CD4-positive, CD25-positive, alpha-beta regulatory T cell (primary cell): ENCODE results near the gene SPRED3. TPM values are rescaled to one million over a fixed set of nuclear protein-coding genes. Genes with fewer than 3 reads are reported as not detected.

Source experiments
- ATAC-seq, 2 donors: fragments of 150-1000 bp; cut with Tn5 transposase; one replicate each; pipeline ENCODE4 v1.10.0; 2021; ENCODE audit warnings: low read depth in 2 of 2, moderate number of reproducible peaks in 2 of 2, moderate library complexity in 1 of 2
- DNase-seq, 3 donors: peaks; one replicate each; pipeline versions ENCODE4 v3.0.0 to v3.0.0-alpha.2; 2012 to 2022; ENCODE audit warnings: mixed read lengths in 1 of 3
- H3K27ac ChIP-seq: one replicate; pipeline ENCODE4 v1.7.0; 2013; ENCODE audit warnings: mild to moderate bottlenecking, low read length; ENCODE audit not compliant: insufficient read depth, poor library complexity, severe bottlenecking
- H3K27me3 ChIP-seq: one replicate; pipeline ENCODE4 v1.7.0; 2013; ENCODE audit warnings: low read length; ENCODE audit not compliant: control insufficient read depth, insufficient read depth
- H3K36me3 ChIP-seq: one replicate; pipeline ENCODE4 v1.7.0; 2013; ENCODE audit warnings: mild to moderate bottlenecking, low read length, moderate library complexity; ENCODE audit not compliant: control insufficient read depth, insufficient read depth
- H3K4me1 ChIP-seq: 2 replicates; pipeline ENCODE4 v1.7.0; 2013; ENCODE audit warnings: mild to moderate bottlenecking, low read length; ENCODE audit not compliant: insufficient read depth, control insufficient read depth, poor library complexity, severe bottlenecking
- H3K4me3 ChIP-seq: one replicate; pipeline ENCODE4 v1.7.0; 2013; ENCODE audit warnings: low read depth, mild to moderate bottlenecking, low read length, moderate library complexity
- H3K9me3 ChIP-seq, 2 experiments: 1 replicate in 1 of 2; 2 replicates in 1 of 2; pipeline ENCODE4 v1.7.0; 2013; ENCODE audit warnings: low read length in 2 of 2, mild to moderate bottlenecking in 1 of 2, moderate library complexity in 1 of 2; ENCODE audit not compliant: control insufficient read depth in 2 of 2
- H3K27ac Mint-ChIP-seq, 3 donors: one replicate each; pipeline ENCODE4 v1.8.0; 2020 to 2022; ENCODE audit warnings: mild to moderate bottlenecking in 3 of 3, mixed read lengths in 3 of 3, moderate library complexity in 2 of 3
- H3K27me3 Mint-ChIP-seq: one replicate; pipeline ENCODE4 v1.8.0; 2022; ENCODE audit warnings: mild to moderate bottlenecking, mixed read lengths
- H3K36me3 Mint-ChIP-seq: one replicate; pipeline ENCODE4 v1.8.0; 2020; ENCODE audit warnings: mixed read lengths
- H3K4me1 Mint-ChIP-seq, 4 donors: one replicate each; pipeline ENCODE4 v1.8.0; 2020 to 2022; ENCODE audit warnings: mixed read lengths in 4 of 4, mild to moderate bottlenecking in 1 of 4
- H3K4me3 Mint-ChIP-seq, 4 donors: one replicate each; pipeline ENCODE4 v1.8.0; 2020 to 2022; ENCODE audit warnings: mild to moderate bottlenecking in 4 of 4, mixed read lengths in 4 of 4, moderate library complexity in 3 of 4
- H3K9me3 Mint-ChIP-seq, 7 donors: one replicate each; pipeline ENCODE4 v1.8.0; 2020 to 2022; ENCODE audit warnings: mixed read lengths in 7 of 7, mild to moderate bottlenecking in 3 of 7, moderate library complexity in 2 of 7
- polyA plus RNA-seq, 4 donors: library from polyadenylated mRNA; unstranded; fragments of 300-500 nt; fragmentation: Illumina TruSeq; gene quantifications; one replicate each; pipeline ENCODE4 v1.2.3, GENCODE V29; 2021
- total RNA-seq: library from RNA; stranded (reverse); gene quantifications from one replicate; pipeline ENCODE4 v1.2.3, GENCODE V29; 2022

The SPRED3 gene
- total and polyA plus RNA-seq, 5 donors from 2014 or later, result 0.06 to 1.3 (median 0.10) TPM; not detected in 1

DNA sequence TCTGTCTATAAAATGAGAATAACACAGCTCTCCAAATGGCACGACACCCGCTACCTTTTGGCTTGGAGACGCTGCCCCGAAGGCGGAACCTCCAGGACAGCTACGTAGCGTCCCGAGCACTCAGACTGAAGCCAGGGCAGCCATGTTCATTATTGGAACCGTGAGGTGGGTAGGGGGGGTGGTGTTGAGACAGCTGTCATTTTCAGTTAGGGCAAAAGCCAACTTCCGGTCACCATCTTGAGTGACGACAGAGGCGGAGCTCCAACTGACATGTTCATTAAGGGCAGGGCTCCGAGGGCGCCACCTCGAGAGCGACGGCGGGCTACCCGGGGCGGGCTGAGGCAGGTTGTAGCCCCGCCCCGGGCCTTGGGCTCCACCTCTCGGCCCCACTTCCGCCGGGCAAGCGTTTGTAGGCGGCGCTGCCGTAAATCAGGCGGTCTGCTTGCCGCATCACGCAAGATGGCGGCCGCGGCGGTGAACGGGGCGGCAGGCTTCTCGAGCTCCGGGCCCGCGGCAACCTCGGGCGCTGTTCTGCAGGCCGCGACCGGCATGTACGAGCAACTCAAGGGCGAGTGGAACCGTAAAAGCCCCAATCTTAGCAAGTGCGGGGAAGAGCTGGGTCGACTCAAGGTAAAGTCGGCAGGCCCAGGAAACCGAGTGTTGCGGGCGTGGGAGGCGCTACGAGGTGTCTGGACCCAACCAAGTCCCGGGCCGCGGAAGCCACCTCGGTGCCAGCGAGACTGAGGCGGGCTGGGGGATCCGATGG, 14.0 kb upstream of the SPRED3 start, which contains the start of gene PSMD8:
Gene PSMD8 (plus strand): TSS at position 240 of the 766 bp plus-strand sequence. CDS start 31 bp downstream, at position 271.
- peak within 1 kb of the TSS; percentile 97 to 99 (median 98) for H3K4me3 Mint-ChIP-seq
- Histone ChIP-seq H3K4me1 (peaks cover 26% of the 10 kb centered on the region), H3K36me3 (peaks cover 21% of the 10 kb centered on the region), H3K9me3 (no peaks in the 10 kb centered on the region), H3K27ac (peak within 1 kb of the TSS; percentile 90), H3K4me3 (peak within 1 kb of the TSS; percentile 86), H3K27me3 (no peaks in the 10 kb centered on the region)
- peak; percentile 98 to 100 (median 99) for DNase-seq
- ATAC-seq, result peak; percentile 96 to 97
- peaks cover 17% of the 10 kb centered on the region for H3K36me3 Mint-ChIP-seq
- no peaks in the 10 kb centered on the region for H3K9me3 Mint-ChIP-seq
- peaks cover 13% of the 10 kb centered on the region for H3K27me3 Mint-ChIP-seq
- peaks cover 5 to 32% (median 16%) of the 10 kb centered on the region in 4 donors for H3K4me1 Mint-ChIP-seq
- H3K27ac Mint-ChIP-seq, result peak within 1 kb of the TSS; percentile 97 to 100 (median 99)

DNA sequence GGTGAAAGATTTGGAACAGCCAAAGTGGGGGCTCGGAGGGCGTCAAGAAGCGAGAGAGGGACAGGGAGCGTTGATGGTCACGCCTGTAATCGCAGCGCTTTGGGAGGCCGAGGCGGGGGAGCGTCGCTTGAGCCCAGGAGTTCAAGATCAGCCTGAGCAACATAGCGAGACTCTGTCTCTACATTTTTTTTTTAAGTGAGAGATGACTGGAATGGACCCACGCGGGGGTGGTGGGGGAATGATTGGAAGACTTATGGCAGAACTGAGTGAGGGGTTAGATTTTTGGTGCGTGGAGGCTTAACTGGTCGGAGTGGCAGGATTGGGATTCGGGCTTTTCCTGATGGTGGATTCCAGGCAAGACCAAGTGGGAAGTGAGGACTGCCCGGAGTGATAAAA, 13.4 kb upstream of the SPRED3 start:
- Mint-ChIP-seq H3K4me3 (peak overlapping the region; percentile 97 to 99 (median 98)), H3K36me3 (peaks cover 20% of the 10 kb centered on the region), H3K4me1 (peaks cover 5 to 33% (median 16%) of the 10 kb centered on the region in 4 donors), H3K27me3 (peaks cover 13% of the 10 kb centered on the region), H3K9me3 (no peaks in the 10 kb centered on the region), H3K27ac (peak overlapping the region; percentile 97 to 100 (median 99))
- H3K27me3 ChIP-seq, result no peaks in the 10 kb centered on the region
- peaks cover 24% of the 10 kb centered on the region for H3K36me3 ChIP-seq
- DNase-seq (no peak), ATAC-seq (no peak)
- peak overlapping the region; percentile 90 for H3K27ac ChIP-seq
- H3K4me3 ChIP-seq, result peak overlapping the region; percentile 86
- no peaks in the 10 kb centered on the region for H3K9me3 ChIP-seq
- H3K4me1 ChIP-seq, result peaks cover 26% of the 10 kb centered on the region

DNA sequence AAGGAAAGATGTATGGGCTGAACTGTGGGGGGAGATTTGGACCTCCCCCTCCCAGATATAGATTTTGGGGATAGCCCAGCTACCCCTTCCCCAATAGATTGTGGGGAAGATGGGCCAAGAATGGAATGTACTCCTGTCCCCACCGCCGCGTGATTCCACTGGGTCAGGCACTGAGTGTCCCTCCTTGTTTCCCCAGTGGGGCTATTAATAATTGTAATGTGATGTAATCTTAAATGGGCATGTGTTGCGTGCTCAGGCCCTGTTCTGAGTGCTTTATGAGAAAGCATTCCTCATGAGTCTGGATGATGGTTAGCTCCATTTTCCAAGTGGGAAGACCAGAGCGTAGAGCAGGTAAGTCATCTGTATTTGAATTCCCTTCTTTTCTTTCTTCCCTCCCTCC, 12.7 kb upstream of the SPRED3 start:
- Histone ChIP-seq H3K27ac (no peak overlapping the region), H3K9me3 (no peaks in the 10 kb centered on the region), H3K4me3 (peak overlapping the region; percentile 86), H3K4me1 (peaks cover 26% of the 10 kb centered on the region), H3K27me3 (no peaks in the 10 kb centered on the region), H3K36me3 (peaks cover 30% of the 10 kb centered on the region)
- H3K36me3 Mint-ChIP-seq, result peaks cover 23% of the 10 kb centered on the region
- peaks cover 16% of the 10 kb centered on the region for H3K27me3 Mint-ChIP-seq
- peak overlapping the region; percentile 97 to 99 (median 98) for H3K4me3 Mint-ChIP-seq
- ATAC-seq (no peak), DNase-seq (no peak)
- H3K4me1 Mint-ChIP-seq, result peaks cover 5 to 33% (median 16%) of the 10 kb centered on the region in 4 donors
- no peaks in the 10 kb centered on the region for H3K9me3 Mint-ChIP-seq
- H3K27ac Mint-ChIP-seq, result peak overlapping the region in 2 of 3 donors; percentile 97 to 99

DNA sequence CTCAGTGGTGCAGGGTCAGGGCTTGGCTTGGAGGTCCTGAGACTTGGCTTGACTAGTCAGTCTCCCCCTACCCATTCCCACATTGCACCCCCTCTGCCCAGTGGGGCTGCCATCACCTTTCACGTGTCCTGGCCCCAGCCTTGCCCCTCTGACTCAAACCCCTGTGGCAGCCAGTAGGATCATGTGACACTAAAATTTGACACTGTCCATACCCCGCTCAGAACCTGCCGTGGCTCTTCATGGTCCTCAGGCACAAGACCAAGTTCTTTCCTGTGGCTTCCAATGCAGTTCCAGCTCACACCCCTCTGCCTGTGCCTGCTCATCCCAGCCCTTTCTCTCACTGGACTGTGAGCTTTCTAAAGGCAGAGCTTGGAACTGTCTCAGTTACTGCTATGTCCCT, 11.9 kb upstream of the SPRED3 start:
- Histone ChIP-seq H3K9me3 (no peaks in the 10 kb centered on the region), H3K4me1 (peaks cover 26% of the 10 kb centered on the region), H3K4me3 (peak overlapping the region; percentile 86), H3K27me3 (no peaks in the 10 kb centered on the region), H3K27ac (no peak overlapping the region), H3K36me3 (peaks cover 38% of the 10 kb centered on the region)
- Mint-ChIP-seq H3K4me3 (peak overlapping the region; percentile 68 to 97 (median 85)), H3K27ac (peak overlapping the region in 1 of 3 donors; percentile 97), H3K36me3 (peaks cover 28% of the 10 kb centered on the region), H3K9me3 (no peaks in the 10 kb centered on the region), H3K27me3 (peaks cover 13% of the 10 kb centered on the region), H3K4me1 (peaks cover 5 to 33% (median 16%) of the 10 kb centered on the region in 4 donors)
- DNase-seq (no peak), ATAC-seq (no peak)

DNA sequence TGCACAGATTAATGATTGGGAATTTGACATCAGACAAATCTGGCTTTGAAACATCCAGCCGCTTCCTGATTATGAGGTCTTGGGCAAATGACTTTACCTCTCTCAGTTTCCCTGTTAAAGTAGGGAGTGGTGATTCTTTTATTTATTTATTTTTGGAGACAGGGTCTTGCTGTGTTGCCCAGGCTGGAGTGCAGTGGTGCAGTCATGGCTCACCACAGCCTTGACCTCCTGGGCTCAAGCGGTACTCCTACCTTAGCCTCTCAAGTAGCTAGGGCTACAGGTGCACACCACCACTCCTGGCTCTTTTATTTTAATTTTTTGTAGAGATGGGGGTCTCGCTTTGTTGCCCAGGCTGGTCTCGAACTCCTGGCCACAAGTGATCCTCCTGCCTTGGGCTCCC, 11.4 kb upstream of the SPRED3 start:
- Mint-ChIP-seq H3K27ac (peak overlapping the region in 1 of 3 donors; percentile 97), H3K9me3 (no peaks in the 10 kb centered on the region), H3K4me1 (peaks cover 5 to 35% (median 16%) of the 10 kb centered on the region in 4 donors), H3K27me3 (peaks cover 12% of the 10 kb centered on the region), H3K4me3 (peak overlapping the region in 2 of 4 donors; percentile 83 to 97), H3K36me3 (peaks cover 33% of the 10 kb centered on the region)
- peaks cover 43% of the 10 kb centered on the region for H3K36me3 ChIP-seq
- H3K9me3 ChIP-seq, result no peaks in the 10 kb centered on the region
- H3K27ac ChIP-seq, result no peak overlapping the region
- H3K4me1 ChIP-seq, result peaks cover 26% of the 10 kb centered on the region
- no peaks in the 10 kb centered on the region for H3K27me3 ChIP-seq
- no peak overlapping the region for H3K4me3 ChIP-seq
- no peak for ATAC-seq
- DNase-seq, result no peak

DNA sequence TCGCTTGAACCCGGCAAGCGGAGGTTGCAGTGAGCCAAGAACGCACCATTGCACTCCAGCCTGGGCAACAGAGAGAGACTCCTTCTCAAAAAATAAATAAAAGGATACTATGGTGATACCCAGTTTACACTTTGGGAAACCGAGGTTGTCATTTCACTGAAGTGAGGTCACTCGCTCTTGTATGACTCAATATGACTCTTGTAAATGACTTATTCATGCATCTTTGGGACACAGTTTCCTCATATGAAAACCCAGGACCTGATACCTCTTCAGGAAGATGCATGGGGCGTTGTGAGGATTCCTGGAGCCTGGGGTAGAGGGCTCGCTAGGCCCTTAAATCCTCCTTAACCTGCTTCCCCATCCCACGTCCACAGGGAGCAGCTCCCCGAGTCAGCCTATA, 9.6 kb upstream of the SPRED3 start:
- no peak overlapping the region for H3K27ac Mint-ChIP-seq
- Histone ChIP-seq H3K4me3 (no peak overlapping the region), H3K36me3 (peaks cover 59% of the 10 kb centered on the region), H3K9me3 (no peaks in the 10 kb centered on the region), H3K27ac (no peak overlapping the region), H3K4me1 (peaks cover 26% of the 10 kb centered on the region), H3K27me3 (no peaks in the 10 kb centered on the region)
- H3K9me3 Mint-ChIP-seq, result peaks cover 0 to 1% (median 0%) of the 10 kb centered on the region in 7 donors
- H3K4me1 Mint-ChIP-seq, result peaks cover 5 to 37% (median 16%) of the 10 kb centered on the region in 4 donors
- peaks cover 49% of the 10 kb centered on the region for H3K36me3 Mint-ChIP-seq
- peaks cover 16% of the 10 kb centered on the region for H3K27me3 Mint-ChIP-seq
- H3K4me3 Mint-ChIP-seq, result peak overlapping the region in 1 of 4 donors; percentile 10
- DNase-seq, result no peak
- no peak for ATAC-seq

DNA sequence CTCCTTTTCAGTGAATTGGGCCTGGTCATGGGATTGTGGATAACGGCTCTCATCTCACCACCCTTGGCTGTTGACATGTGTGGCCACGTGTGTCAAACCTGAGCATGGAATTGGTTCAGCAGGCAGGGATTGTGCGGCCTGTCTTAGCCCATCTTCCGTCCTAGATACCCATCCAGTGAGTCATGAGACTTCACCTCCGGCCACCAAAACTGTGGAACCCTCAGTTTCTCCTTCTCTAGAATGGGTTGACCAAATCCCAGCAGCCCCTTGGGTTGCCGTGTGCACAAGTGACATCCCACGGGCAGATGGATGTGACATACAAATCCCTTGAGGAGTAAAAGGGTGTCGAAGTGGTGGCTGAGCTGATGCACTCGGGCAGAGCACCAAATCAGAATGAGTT, 7.4 kb upstream of the SPRED3 start:
- Mint-ChIP-seq H3K27me3 (peaks cover 7% of the 10 kb centered on the region), H3K36me3 (peaks cover 48% of the 10 kb centered on the region)

More for the DNA sequence above, 7.4 kb upstream of the SPRED3 start:
- Histone ChIP-seq H3K4me3 (no peak overlapping the region), H3K36me3 (peaks cover 65% of the 10 kb centered on the region), H3K9me3 (no peaks in the 10 kb centered on the region), H3K27ac (no peak overlapping the region), H3K4me1 (peaks cover 17% of the 10 kb centered on the region), H3K27me3 (no peaks in the 10 kb centered on the region)
- DNase-seq, result no peak
- Mint-ChIP-seq H3K4me3 (peak overlapping the region in 1 of 4 donors; percentile 2), H3K4me1 (peaks cover 0 to 19% (median 4%) of the 10 kb centered on the region in 4 donors), H3K9me3 (peaks cover 0 to 1% (median 0%) of the 10 kb centered on the region in 7 donors), H3K27ac (no peak overlapping the region)
- ATAC-seq, result no peak
